HTERT RPE-1 (cell line): Measurements from ENCODE around the gene SYT1.

Experiments used
- in situ Hi-C: fragments of 300-500 bp; cut with MboI; formaldehyde crosslinking; loops from 4 replicates; pipeline ENCODE4 v1.14.3; 2020; ENCODE audit warnings: low sequenced_read_pairs

SYT1 gene

DNA sequence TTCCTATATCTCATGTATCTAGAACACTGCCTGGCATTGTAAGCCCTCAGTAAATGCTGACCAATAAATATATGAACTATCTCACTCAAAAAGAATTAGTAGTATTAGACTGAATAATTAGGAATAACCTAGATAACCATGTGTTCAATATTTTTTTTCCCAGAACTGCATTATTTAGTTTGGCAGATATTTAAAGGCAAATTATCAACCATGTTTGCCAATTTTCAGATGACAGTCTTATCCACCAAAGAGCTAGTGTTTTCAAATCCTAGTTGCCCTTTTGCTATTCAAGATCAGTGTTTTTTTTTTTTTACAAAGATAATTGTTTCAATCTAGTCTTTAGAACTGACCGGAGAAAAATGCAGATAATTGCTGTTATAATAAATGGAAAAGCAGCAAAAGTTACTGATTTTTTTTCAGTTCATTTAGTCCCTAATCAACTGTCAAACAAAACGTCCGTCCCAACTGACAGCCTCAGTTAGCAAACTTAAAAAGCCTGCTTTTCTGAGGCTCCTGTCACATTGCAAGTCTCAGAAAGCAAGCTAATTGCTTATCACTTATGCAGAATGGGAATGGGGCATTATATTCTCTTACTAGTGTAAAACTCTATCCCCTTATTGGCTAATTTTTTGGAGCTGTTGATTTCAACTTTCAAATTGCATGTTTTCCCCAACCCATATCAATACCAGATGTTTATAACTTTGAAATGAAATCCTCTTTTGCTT lies 623.0 kb downstream of the SYT1 start:
- in situ Hi-C loops, result no loop called here
